Type B pancreatic cell (in vitro differentiated cells): ENCODE data around the gene EEF1AKMT4. TPM values are rescaled to one million over a fixed set of nuclear protein-coding genes. Genes with fewer than 3 reads are reported as not detected.

Source experiments
- DNase-seq: peaks from one replicate; pipeline ENCODE4 v3.0.0; 2021; ENCODE audit warnings: mixed read lengths; ENCODE audit not compliant: unreplicated experiment; ENCODE audit errors: extremely low spot score
- H3K27ac Mint-ChIP-seq: 2 replicates; pipeline ENCODE4 v1.8.0; 2021; ENCODE audit warnings: mild to moderate bottlenecking, mixed read lengths
- H3K27me3 Mint-ChIP-seq: 2 replicates; pipeline ENCODE4 v1.8.0; 2021; ENCODE audit warnings: mixed read lengths
- H3K36me3 Mint-ChIP-seq: 2 replicates; pipeline ENCODE4 v1.8.0; 2021; ENCODE audit warnings: mixed read lengths
- H3K4me1 Mint-ChIP-seq: one replicate; pipeline ENCODE4 v1.8.0; 2021; ENCODE audit warnings: mixed read lengths; ENCODE audit not compliant: unreplicated experiment
- H3K4me3 Mint-ChIP-seq: 2 replicates; pipeline ENCODE4 v1.8.0; 2021; ENCODE audit warnings: mild to moderate bottlenecking, mixed read lengths
- H3K9me3 Mint-ChIP-seq: 2 replicates; pipeline ENCODE4 v1.8.0; 2021; ENCODE audit warnings: mixed read lengths
- CTCF ChIP-seq: fragments of 200-600 bp; sonication (generic); conservative IDR thresholded peaks from 2 replicates; pipeline ENCODE4 v1.5.0; 2021; ENCODE audit warnings: antibody characterized with exemption, mild to moderate bottlenecking
- long read RNA-seq: library from polyadenylated mRNA; unstranded; transcript quantifications from one replicate; pipeline ENCODE4 v2.0.0, GENCODE V29; 2020
- total RNA-seq: library from RNA; stranded (reverse); gene quantifications from 2 replicates; pipeline ENCODE4 v1.2.1, GENCODE V29; 2021; ENCODE audit warnings: low replicate concordance

EEF1AKMT4 gene
- 6.4 and 10.2 TPM in 2 replicates for total RNA-seq
- long read RNA-seq, transcript EEF1AKMT4-201 (3 exons, 1,823 nt): major isoform, 24 of 25 reads
- long read RNA-seq, partial matches to known transcripts: 0 of 25 reads
- long read RNA-seq, other reads (novel, unspliced or antisense): 1 of 25 reads

- Mint-ChIP-seq H3K27me3 (no peaks in the 10 kb centered on the region), H3K9me3 (no peaks in the 10 kb centered on the region), H3K36me3 (peaks cover 3% of the 10 kb centered on the region), H3K4me3 (peak within 1 kb of the TSS; percentile 98), H3K27ac (peak within 1 kb of the TSS; percentile 95), H3K4me1 (peaks cover 5% of the 10 kb centered on the region)
- DNase-seq: peak; percentile 97
- peak; percentile 64 for TF ChIP-seq CTCF
Observed at GRCh38 chr3:184249412-184250166, at the start of gene EEF1AKMT4. Gene EEF1AKMT4 (plus strand): TSS chr3:184249672. CDS start chr3:184249695, 23 bp downstream.

- H3K27ac Mint-ChIP-seq: no peak overlapping the region
Observed at GRCh38 chr3:184200825-184201224, 48.6 kb upstream of the EEF1AKMT4 start.

DNA sequence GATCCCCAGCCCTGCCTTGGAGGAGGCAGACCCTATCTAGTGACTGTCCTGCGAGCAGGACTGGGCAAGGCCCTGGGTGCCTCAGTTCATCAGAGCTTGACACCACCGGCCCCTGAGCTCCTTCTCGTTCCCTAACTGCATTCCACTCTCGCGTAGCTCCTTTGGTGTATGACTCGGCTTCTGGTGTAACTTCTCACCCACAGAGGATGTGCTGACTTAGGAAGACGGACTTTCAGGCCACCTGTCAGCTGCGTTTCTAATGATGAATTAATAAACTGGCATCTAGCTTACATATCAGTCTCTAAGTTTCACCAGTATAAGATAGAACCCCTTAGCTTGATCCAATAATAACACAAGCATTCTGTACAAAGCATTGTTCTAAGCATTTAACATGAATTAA, 45.9 kb upstream of the EEF1AKMT4 start:
- no peaks in the 10 kb centered on the region for H3K36me3 Mint-ChIP-seq
- H3K27ac Mint-ChIP-seq: no peak overlapping the region
- TF ChIP-seq CTCF: no peak
- H3K9me3 Mint-ChIP-seq: no peaks in the 10 kb centered on the region
- no peak for DNase-seq
- peaks cover 27% of the 10 kb centered on the region for H3K27me3 Mint-ChIP-seq
- H3K4me1 Mint-ChIP-seq: no peaks in the 10 kb centered on the region
- no peak overlapping the region for H3K4me3 Mint-ChIP-seq

More at GRCh38 chr3:184200825-184201224, 48.6 kb upstream of the EEF1AKMT4 start:
- Mint-ChIP-seq H3K4me3 (no peak overlapping the region), H3K4me1 (no peaks in the 10 kb centered on the region), H3K9me3 (no peaks in the 10 kb centered on the region), H3K36me3 (no peaks in the 10 kb centered on the region), H3K27me3 (peaks cover 8% of the 10 kb centered on the region)
- no peak for DNase-seq
- TF ChIP-seq CTCF: no peak

GRCh38 chr3:184209146-184209923, 40.1 kb upstream of the EEF1AKMT4 start:
- Mint-ChIP-seq H3K4me3 (no peak overlapping the region), H3K27me3 (peaks cover 38% of the 10 kb centered on the region), H3K36me3 (no peaks in the 10 kb centered on the region), H3K9me3 (no peaks in the 10 kb centered on the region), H3K27ac (no peak overlapping the region), H3K4me1 (no peaks in the 10 kb centered on the region)
- TF ChIP-seq CTCF: no peak
- no peak for DNase-seq

DNA sequence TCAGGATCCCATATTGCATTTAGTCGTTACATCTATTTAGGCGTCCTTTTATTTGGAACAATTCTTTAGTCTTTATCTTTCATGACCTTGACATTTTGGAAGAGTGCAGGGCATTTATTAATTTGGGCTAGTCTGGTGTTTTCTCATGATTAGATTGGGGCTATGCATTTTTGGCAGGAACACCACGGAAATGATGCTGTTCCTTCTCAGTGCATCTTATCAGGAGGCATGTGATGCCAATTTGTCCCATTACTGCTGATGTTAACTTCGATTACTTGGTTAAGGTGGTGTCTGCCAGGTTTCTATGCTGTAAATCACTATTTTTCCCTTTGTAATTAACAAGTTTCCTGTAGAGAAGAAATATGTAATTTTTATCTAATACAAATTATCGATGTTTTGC, 38.2 kb upstream of the EEF1AKMT4 start:
- no peaks in the 10 kb centered on the region for H3K36me3 Mint-ChIP-seq
- peaks cover 29% of the 10 kb centered on the region for H3K27me3 Mint-ChIP-seq
- no peaks in the 10 kb centered on the region for H3K9me3 Mint-ChIP-seq
- H3K27ac Mint-ChIP-seq: no peak overlapping the region
- no peak overlapping the region for H3K4me3 Mint-ChIP-seq
- DNase-seq: no peak
- TF ChIP-seq CTCF: no peak
- no peaks in the 10 kb centered on the region for H3K4me1 Mint-ChIP-seq
